Measurements from ENCODE around the gene ZNF385B. TPM values are rescaled to one million over a fixed set of nuclear protein-coding genes. Genes with fewer than 3 reads are reported as not detected.

Gene ZNF385B
- total and polyA plus RNA-seq, 10 of the 15 experiments (the other 5 are each of a cell fraction or from before 2014, with no cell fraction given), result not detected

DNA sequence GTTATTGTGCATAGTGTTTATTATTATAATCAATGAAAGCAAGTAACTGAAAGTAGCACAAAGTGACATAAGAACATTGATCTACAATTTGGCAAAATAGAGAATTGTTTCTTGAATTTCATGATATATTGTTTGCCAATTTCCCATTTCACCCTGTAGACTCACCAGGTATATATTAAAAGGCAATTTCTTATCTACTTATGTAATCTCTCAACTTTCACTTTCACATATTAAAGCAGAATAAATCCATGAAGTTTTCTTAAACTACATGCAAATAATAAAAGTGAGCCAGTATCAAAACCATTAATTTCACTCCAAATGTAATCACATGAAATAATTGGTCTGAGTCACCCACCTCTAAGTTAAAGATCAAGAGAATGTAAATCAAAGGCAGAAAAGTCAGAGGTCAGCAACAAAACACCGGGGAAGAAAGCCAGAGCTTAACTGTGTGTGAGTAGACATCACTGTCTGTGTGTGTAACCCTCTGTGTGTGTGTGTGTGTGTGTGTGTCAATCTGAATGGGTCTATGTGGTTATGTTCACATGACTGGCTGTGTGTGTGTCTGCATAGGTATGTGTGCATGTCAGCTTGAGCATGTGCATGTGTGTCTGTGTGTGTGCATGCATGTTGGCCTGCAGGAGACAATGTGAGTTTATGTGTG lies 44.1 kb downstream of the ZNF385B start:
- 17% methylated on average over 1 of the region's 1 CpG for WGBS (ENCODE audit: insufficient coverage, insufficient replicate concordance, low lambda C conversion rate, missing lambda C conversion rate)
- POLR2A ChIA-PET, result no interaction called here
- ATAC-seq (no peak), DNase-seq (ENCODE audit: low read depth, low spot score) (no peak), FAIRE-seq (no peak)
- H3K4me1 ChIP-seq (ENCODE audit: control insufficient read depth, insufficient read depth, low read length), result no peaks in the 10 kb centered on the region
- SMC1A ChIA-PET (ENCODE audit: uncharacterized antibody, unreplicated experiment), result no interaction called here
- RAD21 ChIA-PET (ENCODE audit: unreplicated experiment), result no interaction called here
- H3K79me2 ChIP-seq (ENCODE audit: control insufficient read depth, insufficient read depth, low read length), result no peaks in the 10 kb centered on the region
- H4K20me1 ChIP-seq (ENCODE audit: control insufficient read depth, insufficient read depth), result no peaks in the 10 kb centered on the region
- no peak overlapping the region for H3K4me2 ChIP-seq (ENCODE audit: control insufficient read depth, insufficient read depth)
- intact Hi-C loops (cut with micrococcal nuclease; ENCODE audit: unreplicated experiment), result no loop called here
- in situ Hi-C loops (cut with MboI), result no loop called here
- H3K9me3 ChIP-seq (replicated peaks; ENCODE audit: control insufficient read depth, insufficient read depth, low read length), result no peaks in the 10 kb centered on the region
- no peak overlapping the region for H2AFZ ChIP-seq (ENCODE audit: control insufficient read depth, low read depth, low read length)
- H3K4me3 ChIP-seq, result no peak overlapping the region
- no peaks in the 10 kb centered on the region for H3K27me3 ChIP-seq (replicated peaks in 1 of 2; ENCODE audit: control insufficient read depth in 2 of 2, insufficient read depth in 2 of 2, low read length in 1 of 2)
- no TSS peak for BruUV-seq (replicated peaks)
- CTCF ChIA-PET, result no interaction called here
- no peaks in the 10 kb centered on the region for H3K36me3 ChIP-seq (ENCODE audit: control insufficient read depth in 2 of 2, insufficient read depth in 2 of 2, low read length in 1 of 2)
- no peak overlapping the region for H3K27ac ChIP-seq (ENCODE audit: control insufficient read depth, insufficient read depth)
- TF ChIP-seq POLR2AphosphoS5 (IDR thresholded peaks at IDR 0.05; ENCODE audit: low read length), result no peak
- TF ChIP-seq, protein P1, sequence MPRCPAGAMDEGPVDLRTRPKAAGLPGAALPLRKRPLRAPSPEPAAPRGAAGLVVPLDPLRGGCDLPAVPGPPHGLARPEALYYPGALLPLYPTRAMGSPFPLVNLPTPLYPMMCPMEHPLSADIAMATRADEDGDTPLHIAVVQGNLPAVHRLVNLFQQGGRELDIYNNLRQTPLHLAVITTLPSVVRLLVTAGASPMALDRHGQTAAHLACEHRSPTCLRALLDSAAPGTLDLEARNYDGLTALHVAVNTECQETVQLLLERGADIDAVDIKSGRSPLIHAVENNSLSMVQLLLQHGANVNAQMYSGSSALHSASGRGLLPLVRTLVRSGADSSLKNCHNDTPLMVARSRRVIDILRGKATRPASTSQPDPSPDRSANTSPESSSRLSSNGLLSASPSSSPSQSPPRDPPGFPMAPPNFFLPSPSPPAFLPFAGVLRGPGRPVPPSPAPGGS (IDR thresholded peaks at IDR 0.05; ENCODE audit: borderline replicate concordance, insufficient read depth, low read depth, low read length, poor library complexity, severe bottlenecking), result peak; percentile 62
- H3K9ac ChIP-seq (ENCODE audit: control insufficient read depth, insufficient read depth, low read length), result no peak overlapping the region

DNA sequence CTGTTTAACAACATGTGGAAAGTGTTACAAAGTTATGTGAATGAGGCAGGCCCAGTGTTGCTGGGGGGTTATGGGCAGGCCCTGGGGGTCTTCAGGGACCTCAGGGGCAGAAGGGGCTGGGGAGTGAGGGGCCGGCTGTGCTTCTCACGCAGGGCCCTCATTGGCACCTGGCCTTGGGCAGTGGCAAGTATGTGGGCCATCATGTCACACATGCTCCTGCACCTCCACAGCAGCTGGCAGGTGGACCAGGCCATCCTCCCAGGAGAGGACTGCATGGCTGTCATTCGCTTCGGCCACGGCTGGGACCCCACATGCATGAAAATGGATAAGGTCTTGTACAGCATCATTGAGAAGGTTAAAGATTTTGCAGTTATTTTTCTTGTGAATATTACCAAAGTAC lies 47.4 kb downstream of the ZNF385B start:
- WGBS (ENCODE audit: insufficient coverage, insufficient replicate concordance, low lambda C conversion rate, missing lambda C conversion rate), result 69% methylated on average over 5 of the region's 5 CpGs
- POLR2A ChIA-PET, result no interaction called here
- intact Hi-C loops (cut with micrococcal nuclease; ENCODE audit: unreplicated experiment), result no loop called here
- TF ChIP-seq ZNF207 (IDR thresholded peaks at IDR 0.05; ENCODE audit: borderline replicate concordance), result no peak
- TF ChIP-seq, protein P2, sequence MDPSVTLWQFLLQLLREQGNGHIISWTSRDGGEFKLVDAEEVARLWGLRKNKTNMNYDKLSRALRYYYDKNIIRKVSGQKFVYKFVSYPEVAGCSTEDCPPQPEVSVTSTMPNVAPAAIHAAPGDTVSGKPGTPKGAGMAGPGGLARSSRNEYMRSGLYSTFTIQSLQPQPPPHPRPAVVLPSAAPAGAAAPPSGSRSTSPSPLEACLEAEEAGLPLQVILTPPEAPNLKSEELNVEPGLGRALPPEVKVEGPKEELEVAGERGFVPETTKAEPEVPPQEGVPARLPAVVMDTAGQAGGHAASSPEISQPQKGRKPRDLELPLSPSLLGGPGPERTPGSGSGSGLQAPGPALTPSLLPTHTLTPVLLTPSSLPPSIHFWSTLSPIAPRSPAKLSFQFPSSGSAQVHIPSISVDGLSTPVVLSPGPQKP (IDR thresholded peaks at IDR 0.05; ENCODE audit: low read depth, low read length), result no peak
- TF ChIP-seq, protein P3, sequence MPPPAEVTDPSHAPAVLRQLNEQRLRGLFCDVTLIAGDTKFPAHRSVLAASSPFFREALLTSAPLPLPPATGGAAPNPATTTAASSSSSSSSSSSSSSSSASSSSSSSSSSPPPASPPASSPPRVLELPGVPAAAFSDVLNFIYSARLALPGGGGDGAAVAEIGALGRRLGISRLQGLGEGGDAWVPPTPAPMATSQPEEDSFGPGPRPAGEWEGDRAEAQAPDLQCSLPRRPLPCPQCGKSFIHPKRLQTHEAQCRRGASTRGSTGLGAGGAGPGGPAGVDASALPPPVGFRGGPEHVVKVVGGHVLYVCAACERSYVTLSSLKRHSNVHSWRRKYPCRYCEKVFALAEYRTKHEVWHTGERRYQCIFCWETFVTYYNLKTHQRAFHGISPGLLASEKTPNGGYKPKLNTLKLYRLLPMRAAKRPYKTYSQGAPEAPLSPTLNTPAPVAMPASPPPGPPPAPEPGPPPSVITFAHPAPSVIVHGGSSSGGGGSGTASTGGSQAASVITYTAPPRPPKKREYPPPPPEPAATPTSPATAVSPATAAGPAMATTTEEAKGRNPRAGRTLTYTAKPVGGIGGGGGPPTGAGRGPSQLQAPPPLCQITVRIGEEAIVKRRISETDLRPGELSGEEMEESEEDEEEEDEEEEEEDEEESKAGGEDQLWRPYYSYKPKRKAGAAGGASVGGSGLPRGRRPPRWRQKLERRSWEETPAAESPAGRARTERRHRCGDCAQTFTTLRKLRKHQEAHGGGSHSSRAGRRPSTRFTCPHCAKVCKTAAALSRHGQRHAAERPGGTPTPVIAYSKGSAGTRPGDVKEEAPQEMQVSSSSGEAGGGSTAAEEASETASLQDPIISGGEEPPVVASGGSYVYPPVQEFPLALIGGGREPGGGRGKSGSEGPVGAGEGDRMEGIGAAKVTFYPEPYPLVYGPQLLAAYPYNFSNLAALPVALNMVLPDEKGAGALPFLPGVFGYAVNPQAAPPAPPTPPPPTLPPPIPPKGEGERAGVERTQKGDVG (CRISPR knock-in tag; IDR thresholded peaks at IDR 0.05), result no peak
- TF ChIP-seq CREB1 (IDR thresholded peaks at IDR 0.05; ENCODE audit: low read depth), result no peak
- no peak for TF ChIP-seq PAX8 (IDR thresholded peaks at IDR 0.05)
- no peak for TF ChIP-seq GABPA (IDR thresholded peaks at IDR 0.05; ENCODE audit: low read depth)
- no peak for TF ChIP-seq CBX5 (IDR thresholded peaks at IDR 0.05; ENCODE audit: low read depth)
- TF ChIP-seq KLF5 (IDR thresholded peaks at IDR 0.05; ENCODE audit: partially characterized antibody), result no peak

More for the DNA sequence above, 47.4 kb downstream of the ZNF385B start:
- in situ Hi-C loops (cut with MboI), result no loop called here
- RAD21 ChIA-PET (ENCODE audit: unreplicated experiment), result no interaction called here
- FAIRE-seq (no peak), DNase-seq (ENCODE audit: low read depth, low spot score) (no peak), ATAC-seq (no peak)
- Histone ChIP-seq H3K27ac (ENCODE audit: control insufficient read depth, insufficient read depth) (no peak overlapping the region), H3K27me3 (replicated peaks in 1 of 2; ENCODE audit: control insufficient read depth in 2 of 2, insufficient read depth in 2 of 2, low read length in 1 of 2) (no peaks in the 10 kb centered on the region), H3K4me3 (no peak overlapping the region), H3K4me2 (ENCODE audit: control insufficient read depth, insufficient read depth) (no peak overlapping the region), H3K9ac (ENCODE audit: control insufficient read depth, insufficient read depth, low read length) (no peak overlapping the region), H3K9me3 (replicated peaks; ENCODE audit: control insufficient read depth, insufficient read depth, low read length) (no peaks in the 10 kb centered on the region), H3K36me3 (ENCODE audit: control insufficient read depth in 2 of 2, insufficient read depth in 2 of 2, low read length in 1 of 2) (no peaks in the 10 kb centered on the region), H3K4me1 (ENCODE audit: control insufficient read depth, insufficient read depth, low read length) (no peaks in the 10 kb centered on the region), H2AFZ (ENCODE audit: control insufficient read depth, low read depth, low read length) (no peak overlapping the region), H4K20me1 (ENCODE audit: control insufficient read depth, insufficient read depth) (no peaks in the 10 kb centered on the region), H3K79me2 (ENCODE audit: control insufficient read depth, insufficient read depth, low read length) (no peaks in the 10 kb centered on the region)
- CTCF ChIA-PET, result no interaction called here
- BruUV-seq (replicated peaks), result no TSS peak
- SMC1A ChIA-PET (ENCODE audit: uncharacterized antibody, unreplicated experiment), result no interaction called here
